HG02938 (cell line): ENCODE measurements around the gene UGT2B17.
"Not testable (repeated sequence)": the region's sequence is repeated elsewhere in the genome, so short reads cannot be mapped to it uniquely, and the experiment has no call there.

ENCODE experiments used
- ATAC-seq: cut with Tn5 transposase; IDR thresholded peaks from one replicate; pipeline ENCODE4 v1.9.1; 2021; ENCODE audit warnings: mild to moderate bottlenecking, moderate library complexity; ENCODE audit not compliant: unreplicated experiment

UGT2B17 gene

DNA sequence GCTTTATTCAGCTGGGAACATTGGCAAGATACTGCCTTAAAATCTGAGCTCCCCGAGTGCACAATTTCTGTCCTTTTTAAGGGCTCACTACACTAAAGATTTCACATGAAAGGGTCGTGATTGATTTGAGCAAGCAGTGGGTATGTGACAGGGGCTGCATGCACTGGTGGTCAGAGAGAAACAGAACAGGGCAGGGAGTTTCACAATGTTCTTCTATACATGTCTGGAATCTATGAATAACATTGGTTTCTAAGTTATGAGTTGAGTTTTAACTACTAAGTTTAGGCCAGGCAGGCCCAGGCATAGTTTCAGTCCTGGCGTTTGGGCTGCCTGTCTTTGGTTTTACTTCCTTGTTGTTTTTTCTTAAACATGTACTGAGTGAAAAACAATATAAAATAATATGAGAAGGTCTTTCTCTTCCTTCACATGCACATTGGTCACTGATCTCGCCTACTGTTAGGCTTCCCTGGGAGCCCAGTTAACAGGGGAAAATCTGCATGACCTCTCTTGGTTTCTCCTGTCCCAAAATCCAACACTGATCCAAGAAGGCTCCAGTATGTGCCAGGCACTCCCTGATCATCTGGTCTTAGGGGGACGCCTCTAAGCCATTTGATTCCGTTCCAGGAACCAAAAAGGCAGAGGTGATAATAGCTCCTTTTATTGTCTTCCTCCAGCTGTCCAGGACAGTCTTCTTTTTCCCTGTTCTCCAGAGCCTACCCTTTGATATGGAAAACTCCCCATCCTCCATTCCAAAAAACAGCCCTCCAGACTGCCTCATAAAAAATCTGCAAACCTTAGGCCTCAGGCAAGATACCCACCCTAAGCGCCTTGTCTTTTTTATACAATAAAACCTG is at the start of gene UGT2B17:
TSS of gene UGT2B17 (minus strand) at position 51 of the 854 bp plus-strand sequence. CDS start 7,838 bp downstream, outside the sequence.
- peak; percentile 97 for ATAC-seq

DNA sequence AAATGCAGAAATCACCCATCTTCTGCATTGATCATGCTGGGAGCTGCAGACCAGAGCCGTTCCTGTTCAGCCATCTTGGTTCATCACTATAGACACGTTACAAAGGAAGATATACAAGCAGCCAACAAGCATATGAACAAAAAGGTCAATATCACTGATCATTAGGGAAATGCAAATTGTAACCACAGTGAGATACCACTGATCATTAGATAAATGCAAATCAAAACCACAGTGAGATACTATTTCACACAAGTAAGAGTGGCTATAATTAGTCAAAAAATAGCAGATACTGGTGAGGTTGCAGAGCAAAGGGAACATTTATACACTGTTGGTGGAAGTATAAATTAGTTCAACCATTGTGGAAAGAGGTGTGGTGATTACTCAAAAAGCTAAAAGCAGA is 46.6 kb upstream of the UGT2B17 start:
- not testable (repeated sequence) for ATAC-seq

- no peak for ATAC-seq
These were observed 41.0 kb upstream of the UGT2B17 start for GRCh38 chr4:68617003-68617698.

DNA sequence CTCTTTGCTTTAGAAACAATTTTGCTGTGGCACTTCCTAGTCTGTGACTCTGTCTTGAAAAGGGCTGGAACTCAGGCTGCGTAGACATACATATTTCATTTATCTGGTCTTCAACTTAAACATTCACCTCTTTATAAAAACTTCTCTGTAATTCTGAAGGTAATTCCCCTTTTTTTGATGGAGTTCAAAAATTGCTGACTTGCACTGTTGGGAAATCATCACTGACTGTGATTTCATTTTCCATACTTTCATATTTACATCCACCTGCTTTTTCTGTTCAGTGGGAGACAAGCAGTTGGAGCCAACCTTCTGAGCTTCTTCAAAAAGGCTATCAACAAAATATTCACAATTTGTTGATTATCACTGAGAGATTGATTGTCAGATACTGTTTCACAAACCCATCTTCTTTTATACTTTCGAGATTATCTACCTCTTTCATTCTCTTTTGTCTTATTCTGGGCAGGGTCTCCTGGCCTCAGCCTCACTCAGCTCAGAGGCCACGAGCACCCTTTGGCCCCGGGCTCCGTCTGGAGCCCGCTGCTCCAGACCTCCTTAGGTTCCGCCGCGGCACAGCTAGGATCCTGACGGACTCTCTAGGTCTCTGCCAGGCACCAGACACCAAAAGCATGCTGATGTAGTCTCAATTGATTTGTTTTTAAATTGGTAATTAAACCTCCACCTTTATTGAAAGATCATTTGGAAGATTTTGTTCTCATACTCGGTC is 39.7 kb upstream of the UGT2B17 start:
- no peak for ATAC-seq

DNA sequence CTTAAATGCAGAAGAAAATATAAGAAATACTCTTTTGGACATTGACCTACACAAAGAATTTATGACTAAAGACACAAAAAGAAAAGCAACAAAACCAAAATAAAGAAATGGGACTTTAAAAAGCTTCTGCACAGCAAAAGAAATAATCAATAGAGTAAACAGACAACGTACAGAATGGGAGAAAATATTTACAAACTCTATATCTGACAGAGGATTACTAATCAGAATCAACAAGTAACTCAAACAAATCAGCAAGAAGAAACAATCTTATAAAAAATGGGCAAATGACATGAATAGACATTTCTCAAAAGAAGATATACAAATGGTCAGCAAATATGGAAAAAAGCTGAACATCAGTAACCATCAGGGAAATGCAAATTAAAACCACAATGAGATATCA is 37.6 kb upstream of the UGT2B17 start:
- ATAC-seq: no peak

GRCh38 chr4:68606240-68606639 is 30.1 kb upstream of the UGT2B17 start:
- ATAC-seq: no peak

- no peak for ATAC-seq
These were observed 23.0 kb upstream of the UGT2B17 start for GRCh38 chr4:68599150-68599549.

DNA sequence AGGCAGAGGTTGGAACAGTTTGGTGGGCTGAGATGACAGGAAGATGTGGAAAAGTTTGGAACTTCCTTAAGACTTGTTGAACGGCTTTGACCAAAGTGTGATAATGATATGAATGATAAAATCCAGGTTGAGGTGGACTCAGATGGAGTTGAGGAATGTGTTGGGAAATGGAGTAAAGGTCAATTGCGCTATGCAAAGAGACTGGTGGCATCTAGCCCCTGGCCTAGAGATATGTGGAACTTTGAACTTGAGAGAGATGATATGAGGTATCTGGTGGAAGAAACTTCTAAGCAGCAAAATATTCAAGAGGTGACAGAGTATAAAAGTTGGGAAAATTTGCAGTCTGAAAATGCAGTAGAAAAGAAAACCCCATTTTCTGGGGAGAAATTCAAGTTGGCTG is 21.4 kb upstream of the UGT2B17 start:
- ATAC-seq: no peak

DNA sequence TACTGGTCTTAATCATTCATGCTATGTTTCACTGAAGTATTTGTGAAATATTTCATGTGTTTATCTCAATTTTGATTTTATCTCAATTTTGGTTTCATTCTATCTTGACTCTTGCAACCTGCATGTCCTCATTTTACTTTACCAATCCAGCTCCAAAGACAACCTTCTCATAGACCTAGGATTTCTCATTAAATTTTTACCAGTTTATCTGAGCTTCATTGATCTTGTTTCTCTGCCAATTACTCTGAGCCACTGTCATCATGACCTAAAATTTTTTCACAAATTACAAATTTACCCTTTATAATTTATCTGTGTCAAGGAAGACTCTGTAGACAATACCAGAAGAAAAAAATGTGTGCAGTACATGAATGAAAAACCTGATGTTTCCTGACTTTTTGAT is 18.6 kb upstream of the UGT2B17 start:
- no peak for ATAC-seq

DNA sequence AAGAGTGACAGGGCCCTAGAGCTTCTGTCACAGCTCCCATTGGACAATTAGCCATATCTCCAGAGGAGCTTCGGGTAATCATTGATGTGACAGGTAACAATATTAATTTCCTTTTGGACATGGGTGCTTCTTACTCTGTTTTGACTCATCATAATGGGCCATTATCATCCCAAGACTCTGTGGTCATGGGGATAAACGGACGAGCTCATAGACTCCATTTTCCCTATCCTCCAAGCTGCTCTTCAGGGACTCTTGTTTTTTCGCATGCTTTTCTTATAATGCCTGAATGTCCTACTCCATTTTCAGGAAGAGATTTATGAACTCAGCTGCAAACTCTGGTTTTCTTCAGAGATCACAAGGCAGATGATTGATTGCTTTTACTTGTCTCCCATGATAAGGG is 17.0 kb upstream of the UGT2B17 start:
- ATAC-seq: no peak

DNA sequence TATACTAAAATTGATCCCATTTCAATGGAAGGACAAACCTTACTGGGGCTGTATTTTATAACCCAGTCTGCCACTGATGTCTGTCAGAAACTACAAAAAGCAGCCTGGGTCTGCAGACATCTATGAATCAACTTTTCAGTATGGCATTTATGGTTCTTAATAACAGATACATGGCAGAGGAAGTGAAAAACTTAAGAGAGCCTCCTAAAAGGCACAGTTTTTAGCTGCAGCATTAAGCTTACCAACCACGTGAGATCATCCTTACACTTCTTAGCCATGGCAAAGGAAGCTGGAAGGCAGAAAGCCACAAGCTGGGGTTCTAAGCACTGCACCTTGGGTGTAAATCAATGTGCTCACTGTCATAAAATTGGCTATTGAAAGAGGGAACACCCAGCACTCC is 16.6 kb upstream of the UGT2B17 start:
- ATAC-seq: no peak

- no peak for ATAC-seq
These were observed 15.1 kb upstream of the UGT2B17 start for GRCh38 chr4:68591204-68591603.

DNA sequence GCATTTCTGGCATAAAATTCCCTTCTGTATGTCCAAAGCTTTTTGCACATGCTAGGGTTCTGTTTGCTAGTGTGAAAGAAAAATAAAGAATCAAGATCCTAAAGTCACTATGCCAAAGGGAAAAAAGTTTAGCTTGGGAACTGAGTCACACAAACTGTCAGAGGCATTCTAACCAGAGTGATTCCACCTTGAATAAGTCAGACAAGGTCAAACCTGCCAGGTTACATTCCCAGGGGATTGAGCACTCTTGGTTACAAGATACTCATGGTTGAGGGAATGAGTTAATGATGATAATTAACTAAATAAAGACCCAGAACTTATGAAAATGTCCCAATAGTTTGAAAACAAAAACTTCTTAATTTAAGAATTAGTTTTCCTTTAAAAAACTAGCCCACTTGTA is 13.7 kb upstream of the UGT2B17 start:
- no peak for ATAC-seq

- no peak for ATAC-seq
These were observed 6.2 kb upstream of the UGT2B17 start for GRCh38 chr4:68582339-68582717.

- no peak for ATAC-seq
These were observed 5.5 kb upstream of the UGT2B17 start for GRCh38 chr4:68581383-68582338.

GRCh38 chr4:68577590-68577989 is 1.5 kb upstream of the UGT2B17 start:
- no peak for ATAC-seq

DNA sequence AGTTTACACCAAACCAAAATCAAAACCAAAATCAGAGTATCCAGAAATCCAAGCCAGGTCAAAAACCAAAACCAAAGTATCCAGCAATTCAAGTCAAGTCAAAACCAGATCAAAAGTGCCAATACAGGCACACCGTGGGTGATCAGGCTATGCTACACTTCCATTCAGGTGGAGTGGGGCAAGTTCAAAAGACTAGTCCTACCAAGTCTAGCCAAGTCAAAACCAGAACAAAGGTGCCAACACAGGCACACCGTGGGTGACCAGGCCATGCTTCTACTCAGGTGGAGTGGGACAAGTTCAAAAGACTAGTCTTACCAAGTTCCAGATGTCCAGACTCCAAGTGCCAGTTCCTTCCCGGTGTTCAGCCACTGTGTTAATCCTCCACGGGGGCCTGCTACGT is 486 bp downstream of the UGT2B17 start:
- ATAC-seq: not testable (repeated sequence)

GRCh38 chr4:68575081-68575480 is 1.0 kb downstream of the UGT2B17 start:
- no peak for ATAC-seq

- no peak for ATAC-seq
These were observed 3.4 kb downstream of the UGT2B17 start for GRCh38 chr4:68572653-68573170.

GRCh38 chr4:68570122-68570507 is 6.0 kb downstream of the UGT2B17 start:
- no peak for ATAC-seq
